WI38 (cell line): ENCODE data around the gene IL4R.

ENCODE experiments used
- H3K4me3 ChIP-seq: 2 replicates; pipeline ENCODE4 v1.5.1; 2011; ENCODE audit warnings: low read depth, mild to moderate bottlenecking, control low read depth, low read length
- TF ChIP-seq, protein P1 (sequence below): IDR thresholded peaks from 2 replicates; pipeline ENCODE4 v1.5.1; 2012; ENCODE audit warnings: low read depth, mild to moderate bottlenecking, control low read depth, low read length

IL4R gene

DNA sequence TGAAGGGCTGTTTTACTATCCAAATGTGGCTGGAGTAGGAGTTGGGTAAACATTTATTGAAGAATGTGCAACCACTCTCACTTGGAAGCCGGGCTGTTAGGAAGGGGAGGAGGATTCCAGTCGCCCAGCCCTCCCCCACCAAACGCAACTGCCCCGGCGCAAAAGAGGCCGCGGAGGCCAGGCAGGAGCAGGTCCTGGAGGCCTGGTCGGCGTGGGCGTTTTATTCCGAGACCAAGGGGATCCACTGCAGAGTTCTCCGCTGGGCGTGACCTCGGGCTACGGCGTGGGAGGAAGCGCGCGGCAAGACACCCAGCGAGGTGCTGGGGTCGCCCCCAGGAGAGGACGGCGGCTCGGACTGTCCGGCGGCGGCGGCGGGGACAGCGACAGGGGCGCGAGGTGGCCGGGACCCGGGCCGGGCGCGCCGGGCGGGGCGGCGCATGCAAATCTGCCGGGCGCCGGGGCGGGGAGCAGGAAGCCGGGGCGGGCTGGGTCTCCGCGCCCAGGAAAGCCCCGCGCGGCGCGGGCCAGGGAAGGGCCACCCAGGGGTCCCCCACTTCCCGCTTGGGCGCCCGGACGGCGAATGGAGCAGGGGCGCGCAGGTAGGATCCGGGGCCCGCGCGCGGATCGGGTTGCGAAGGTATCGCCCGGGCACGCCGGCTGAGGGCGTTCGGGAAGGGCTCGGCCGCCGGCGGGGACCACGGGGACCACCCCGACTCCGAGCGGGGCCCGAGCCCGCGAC lies at the start of gene IL4R:
TSS of gene IL4R (plus strand) at position 553 of the 739 bp plus-strand sequence. CDS start 26,230 bp downstream, outside the sequence.
- peak within 1 kb of the TSS; percentile 87 for H3K4me3 ChIP-seq
- TF ChIP-seq, protein P1, sequence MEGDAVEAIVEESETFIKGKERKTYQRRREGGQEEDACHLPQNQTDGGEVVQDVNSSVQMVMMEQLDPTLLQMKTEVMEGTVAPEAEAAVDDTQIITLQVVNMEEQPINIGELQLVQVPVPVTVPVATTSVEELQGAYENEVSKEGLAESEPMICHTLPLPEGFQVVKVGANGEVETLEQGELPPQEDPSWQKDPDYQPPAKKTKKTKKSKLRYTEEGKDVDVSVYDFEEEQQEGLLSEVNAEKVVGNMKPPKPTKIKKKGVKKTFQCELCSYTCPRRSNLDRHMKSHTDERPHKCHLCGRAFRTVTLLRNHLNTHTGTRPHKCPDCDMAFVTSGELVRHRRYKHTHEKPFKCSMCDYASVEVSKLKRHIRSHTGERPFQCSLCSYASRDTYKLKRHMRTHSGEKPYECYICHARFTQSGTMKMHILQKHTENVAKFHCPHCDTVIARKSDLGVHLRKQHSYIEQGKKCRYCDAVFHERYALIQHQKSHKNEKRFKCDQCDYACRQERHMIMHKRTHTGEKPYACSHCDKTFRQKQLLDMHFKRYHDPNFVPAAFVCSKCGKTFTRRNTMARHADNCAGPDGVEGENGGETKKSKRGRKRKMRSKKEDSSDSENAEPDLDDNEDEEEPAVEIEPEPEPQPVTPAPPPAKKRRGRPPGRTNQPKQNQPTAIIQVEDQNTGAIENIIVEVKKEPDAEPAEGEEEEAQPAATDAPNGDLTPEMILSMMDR = no peak

DNA sequence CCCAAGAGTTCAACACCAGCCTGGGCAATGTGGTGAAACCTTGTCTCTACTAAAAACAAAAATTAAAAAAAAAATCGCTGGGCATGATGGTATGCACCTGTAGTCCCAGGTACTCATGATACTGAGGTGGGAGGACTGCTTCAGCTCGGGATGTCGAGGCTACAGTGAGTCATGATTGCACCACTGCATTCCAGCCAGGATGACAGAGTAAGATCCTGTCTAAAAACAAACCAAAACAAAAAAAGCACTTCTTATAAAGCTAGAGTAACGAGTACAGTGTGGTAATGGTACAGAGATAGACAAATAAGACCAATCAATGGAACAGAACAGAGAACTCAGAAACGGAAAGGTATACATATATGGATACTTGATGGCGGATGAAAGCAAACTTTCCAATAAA lies 49.6 kb upstream of the IL4R start:
- no peak overlapping the region for H3K4me3 ChIP-seq
- TF ChIP-seq, protein P1 = no peak

DNA sequence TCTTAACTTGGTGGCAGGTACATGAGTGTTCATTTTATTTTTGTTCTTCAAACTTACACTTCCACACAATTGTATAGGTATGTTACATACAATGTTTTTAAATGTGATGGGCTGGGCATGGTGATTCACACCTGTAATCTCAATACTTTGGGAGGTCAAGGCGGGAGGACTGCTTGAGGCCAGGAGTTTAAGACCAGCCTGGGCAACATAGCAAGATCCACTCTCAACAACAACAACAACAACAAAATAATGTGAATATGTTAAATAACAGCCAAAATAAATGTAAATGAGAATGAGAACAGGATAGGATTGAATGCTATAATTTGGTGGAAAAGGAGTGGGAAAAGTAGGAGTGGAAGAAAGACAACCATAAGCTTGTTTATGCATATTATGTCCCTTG lies 47.8 kb upstream of the IL4R start:
- TF ChIP-seq, protein P1 = no peak
- no peak overlapping the region for H3K4me3 ChIP-seq

DNA sequence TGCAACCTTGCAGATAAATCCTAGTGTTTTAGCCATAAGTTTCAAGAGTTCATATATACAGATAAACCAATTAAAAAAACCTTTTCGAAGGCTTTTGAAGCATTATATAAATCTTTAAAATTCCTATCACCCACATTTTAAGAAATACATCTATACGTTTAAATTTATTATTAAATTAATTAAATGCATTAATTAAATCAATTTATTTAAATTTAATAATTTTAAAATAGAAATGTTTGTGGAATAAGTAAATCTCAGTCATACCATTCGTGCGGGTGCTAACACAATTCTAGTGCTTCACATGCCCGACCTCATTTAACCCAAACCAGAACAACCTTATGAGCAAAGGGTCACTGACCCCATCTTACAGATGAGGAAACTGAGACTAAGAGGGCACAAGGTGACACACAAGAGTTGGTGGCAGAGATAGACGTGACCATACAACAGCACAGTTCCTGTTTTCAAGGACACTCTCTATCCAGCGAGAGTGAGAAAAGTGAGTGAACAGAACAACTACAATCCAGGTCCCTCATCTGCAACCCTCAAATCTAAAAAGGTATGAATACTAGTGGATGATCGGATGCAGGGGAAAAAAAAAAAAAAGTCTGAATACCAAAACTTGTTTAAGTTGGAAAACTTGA lies 46.6 kb upstream of the IL4R start:
- TF ChIP-seq, protein P1 = no peak
- H3K4me3 ChIP-seq = no peak overlapping the region

DNA sequence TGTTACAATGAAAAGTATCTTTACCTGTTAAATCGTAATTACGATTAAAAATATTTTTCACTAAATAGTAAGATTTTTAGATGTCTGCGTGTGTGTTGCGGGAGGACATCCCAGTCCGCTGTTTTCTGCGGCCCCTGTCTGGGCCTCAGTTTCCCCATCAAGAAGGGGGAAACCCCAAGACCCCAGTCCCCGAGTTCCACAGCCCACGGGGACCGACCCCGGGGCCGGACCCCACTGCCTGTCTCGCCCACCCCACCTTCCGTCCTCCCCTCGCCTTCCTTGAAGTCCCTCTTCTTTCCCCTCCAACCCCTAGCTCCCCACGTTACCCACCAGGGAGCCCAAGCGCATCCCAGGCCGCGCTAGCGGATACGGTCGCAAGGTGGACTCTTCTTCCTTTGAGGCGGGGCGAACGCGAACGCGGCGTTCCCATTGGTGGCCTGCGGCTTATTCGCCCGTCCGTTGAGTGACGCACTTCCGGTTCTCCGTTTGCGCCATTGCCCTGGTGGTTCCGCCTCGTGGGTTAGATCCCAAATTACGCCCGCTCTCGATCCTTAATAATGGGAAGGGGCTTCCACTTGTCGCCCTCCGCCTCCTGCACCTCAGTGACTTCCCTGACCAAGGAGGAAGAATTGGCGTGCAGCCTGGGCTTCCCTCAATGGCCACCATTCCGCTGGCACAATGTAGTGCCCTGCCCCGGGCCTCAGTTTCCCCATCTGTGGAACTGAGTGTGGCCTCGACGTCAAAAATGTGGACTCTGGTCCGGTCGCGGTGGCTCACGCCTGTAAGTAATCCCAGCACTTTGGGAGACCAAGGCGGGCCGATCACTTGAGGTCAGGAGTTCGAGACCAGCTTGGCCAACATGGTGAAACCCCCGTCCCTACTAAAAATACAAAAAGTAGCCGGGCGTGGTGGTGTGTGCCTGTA lies 45.1 kb upstream of the IL4R start, which contains the start of gene NSMCE1:
TSS of gene NSMCE1 (minus strand) at position 397 of the 924 bp plus-strand sequence. CDS start 11,202 bp downstream, outside the sequence.
- TF ChIP-seq, protein P1 = no peak
- peak within 1 kb of the TSS; percentile 73 for H3K4me3 ChIP-seq

DNA sequence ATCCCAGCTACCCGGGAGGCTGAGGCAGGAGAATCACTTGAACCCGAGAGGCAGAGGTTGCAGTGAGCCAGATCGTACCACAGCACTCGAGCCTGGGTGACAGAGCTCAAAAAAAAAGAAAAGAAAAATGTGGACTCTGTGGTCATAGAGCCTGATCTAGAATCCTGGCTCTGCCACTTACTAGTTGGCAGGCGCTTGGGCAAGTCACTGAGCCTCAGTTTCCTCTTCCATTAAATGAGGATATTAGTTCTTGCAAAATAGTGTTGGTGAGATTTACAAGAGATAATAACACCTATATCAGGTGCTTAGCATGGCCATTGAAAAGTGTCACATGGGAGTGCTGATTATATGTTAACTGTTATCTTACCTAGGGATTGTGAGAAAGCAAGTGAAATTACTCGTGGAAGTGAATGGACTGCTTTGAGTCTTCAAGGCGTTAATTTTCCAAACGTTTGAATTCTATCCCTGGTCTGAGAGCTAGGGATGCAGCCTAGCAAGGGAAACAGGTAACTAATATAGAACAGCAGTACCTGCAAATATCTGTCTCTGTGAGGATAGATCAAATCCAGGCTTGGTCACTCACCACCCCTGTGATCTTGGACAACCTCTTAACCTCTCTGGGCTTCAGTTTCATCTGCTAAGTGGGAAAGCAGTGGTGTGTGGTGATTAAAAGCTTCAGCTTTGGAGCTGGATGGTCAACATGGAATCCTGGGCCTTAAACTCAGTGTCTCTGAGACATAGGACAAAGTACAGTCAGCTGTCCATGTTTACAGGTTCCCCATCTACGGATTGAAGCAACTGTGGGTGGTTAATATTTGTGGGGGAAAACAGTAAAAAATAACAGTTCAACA lies 44.2 kb upstream of the IL4R start:
- peak overlapping the region; percentile 73 for H3K4me3 ChIP-seq
- TF ChIP-seq, protein P1 = no peak
